ENCODE data around the gene FNDC3B.
A peak's percentile ranks its signal among the peaks of the same experiment; 100 is the strongest.

The FNDC3B gene

DNA sequence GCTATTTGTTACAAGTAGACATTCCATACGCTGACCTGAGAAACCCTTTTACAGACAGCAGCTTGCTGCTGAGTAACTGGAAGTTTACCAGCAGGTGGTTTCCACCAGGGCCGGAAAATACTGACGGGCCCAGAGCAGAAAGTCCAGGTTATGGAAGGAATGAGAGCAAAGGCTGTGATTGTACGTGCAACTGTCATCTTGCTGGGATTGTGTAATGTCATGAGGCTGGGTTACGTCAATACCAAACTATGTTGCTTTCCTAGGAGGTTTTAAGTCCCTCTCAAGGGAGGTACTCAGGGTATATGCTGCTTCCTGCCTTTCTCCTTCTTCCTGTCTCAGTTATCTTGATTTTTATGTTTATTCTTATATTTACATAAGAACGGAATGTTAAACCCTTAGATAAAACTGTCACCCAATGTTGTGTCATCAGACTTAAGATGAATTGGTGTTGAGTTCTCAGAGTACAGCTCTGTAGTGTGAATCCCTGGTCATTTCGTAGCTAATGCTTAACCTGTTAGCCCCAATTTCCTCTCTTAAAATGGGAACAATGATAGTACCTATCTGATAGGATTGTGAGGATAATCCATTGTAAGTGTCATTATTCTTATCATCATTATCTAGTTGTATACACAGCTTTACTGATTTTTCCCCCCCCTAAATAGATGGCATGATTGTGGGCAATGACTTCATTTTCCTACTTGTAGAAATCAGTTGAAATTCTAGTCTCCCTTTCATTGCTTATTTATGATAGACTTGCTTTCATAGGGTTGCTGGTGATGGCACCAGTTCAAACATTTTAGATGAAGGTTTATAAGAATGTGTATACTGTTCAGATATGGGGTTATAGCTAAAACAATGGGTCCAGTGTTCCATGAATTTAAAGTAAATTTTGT, 101.4 kb downstream of the FNDC3B start (continued):
- TF ChIP-seq, protein P1, sequence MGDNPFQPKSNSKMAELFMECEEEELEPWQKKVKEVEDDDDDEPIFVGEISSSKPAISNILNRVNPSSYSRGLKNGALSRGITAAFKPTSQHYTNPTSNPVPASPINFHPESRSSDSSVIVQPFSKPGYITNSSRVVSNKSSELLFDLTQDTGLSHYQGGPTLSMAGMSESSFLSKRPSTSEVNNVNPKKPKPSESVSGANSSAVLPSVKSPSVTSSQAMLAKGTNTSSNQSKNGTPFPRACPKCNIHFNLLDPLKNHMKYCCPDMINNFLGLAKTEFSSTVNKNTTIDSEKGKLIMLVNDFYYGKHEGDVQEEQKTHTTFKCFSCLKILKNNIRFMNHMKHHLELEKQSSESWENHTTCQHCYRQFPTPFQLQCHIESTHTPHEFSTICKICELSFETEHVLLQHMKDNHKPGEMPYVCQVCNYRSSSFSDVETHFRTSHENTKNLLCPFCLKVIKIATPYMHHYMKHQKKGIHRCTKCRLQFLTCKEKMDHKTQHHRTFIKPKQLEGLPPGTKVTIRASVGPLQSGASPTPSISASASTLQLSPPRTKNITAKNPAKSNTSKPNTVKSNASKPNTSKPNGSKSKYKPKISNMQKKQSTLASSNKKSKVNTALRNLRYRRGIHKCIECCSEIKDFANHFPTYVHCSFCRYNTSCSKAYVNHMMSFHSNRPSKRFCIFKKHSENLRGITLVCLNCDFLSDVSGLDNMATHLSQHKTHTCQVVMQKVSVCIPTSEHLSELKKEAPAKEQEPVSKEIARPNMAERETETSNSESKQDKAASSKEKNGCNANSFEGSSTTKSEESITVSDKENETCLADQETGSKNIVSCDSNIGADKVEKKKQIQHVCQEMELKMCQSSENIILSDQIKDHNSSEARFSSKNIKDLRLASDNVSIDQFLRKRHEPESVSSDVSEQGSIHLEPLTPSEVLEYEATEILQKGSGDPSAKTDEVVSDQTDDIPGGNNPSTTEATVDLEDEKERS (tag by site-specific recombination; IDR thresholded peaks at IDR 0.05) = no peak
- TF ChIP-seq, protein P2, sequence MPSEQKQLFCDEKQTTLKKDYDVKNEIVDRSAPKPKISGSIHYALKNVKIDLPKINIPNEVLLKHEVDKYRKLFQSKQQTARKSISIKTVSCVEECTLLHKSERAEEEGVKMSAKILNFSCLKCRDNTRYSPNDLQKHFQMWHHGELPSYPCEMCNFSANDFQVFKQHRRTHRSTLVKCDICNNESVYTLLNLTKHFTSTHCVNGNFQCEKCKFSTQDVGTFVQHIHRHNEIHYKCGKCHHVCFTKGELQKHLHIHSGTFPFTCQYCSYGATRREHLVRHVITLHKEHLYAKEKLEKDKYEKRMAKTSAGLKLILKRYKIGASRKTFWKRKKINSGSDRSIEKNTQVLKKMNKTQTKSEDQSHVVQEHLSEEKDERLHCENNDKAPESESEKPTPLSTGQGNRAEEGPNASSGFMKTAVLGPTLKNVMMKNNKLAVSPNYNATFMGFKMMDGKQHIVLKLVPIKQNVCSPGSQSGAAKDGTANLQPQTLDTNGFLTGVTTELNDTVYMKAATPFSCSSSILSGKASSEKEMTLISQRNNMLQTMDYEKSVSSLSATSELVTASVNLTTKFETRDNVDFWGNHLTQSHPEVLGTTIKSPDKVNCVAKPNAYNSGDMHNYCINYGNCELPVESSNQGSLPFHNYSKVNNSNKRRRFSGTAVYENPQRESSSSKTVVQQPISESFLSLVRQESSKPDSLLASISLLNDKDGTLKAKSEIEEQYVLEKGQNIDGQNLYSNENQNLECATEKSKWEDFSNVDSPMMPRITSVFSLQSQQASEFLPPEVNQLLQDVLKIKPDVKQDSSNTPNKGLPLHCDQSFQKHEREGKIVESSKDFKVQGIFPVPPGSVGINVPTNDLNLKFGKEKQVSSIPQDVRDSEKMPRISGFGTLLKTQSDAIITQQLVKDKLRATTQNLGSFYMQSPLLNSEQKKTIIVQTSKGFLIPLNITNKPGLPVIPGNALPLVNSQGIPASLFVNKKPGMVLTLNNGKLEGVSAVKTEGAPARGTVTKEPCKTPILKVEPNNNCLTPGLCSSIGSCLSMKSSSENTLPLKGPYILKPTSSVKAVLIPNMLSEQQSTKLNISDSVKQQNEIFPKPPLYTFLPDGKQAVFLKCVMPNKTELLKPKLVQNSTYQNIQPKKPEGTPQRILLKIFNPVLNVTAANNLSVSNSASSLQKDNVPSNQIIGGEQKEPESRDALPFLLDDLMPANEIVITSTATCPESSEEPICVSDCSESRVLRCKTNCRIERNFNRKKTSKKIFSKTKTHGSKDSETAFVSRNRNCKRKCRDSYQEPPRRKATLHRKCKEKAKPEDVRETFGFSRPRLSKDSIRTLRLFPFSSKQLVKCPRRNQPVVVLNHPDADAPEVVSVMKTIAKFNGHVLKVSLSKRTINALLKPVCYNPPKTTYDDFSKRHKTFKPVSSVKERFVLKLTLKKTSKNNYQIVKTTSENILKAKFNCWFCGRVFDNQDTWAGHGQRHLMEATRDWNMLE (tag by site-specific recombination; conservative IDR thresholded peaks at IDR 0.05; ENCODE audit: low read depth) = 0 out of 2 replicates have a peak, but pooled peaks have one; percentile 36
- TF ChIP-seq ZNF677 (tag by site-specific recombination; IDR thresholded peaks at IDR 0.05) = no peak
- TF ChIP-seq HOXC10 (CRISPR knock-in tag; IDR thresholded peaks at IDR 0.05) = no peak
- TF ChIP-seq ZNF585B (tag by site-specific recombination; IDR thresholded peaks at IDR 0.05) = no peak
- peak; percentile 79; the same call in 1 of the 2 replicates for TF ChIP-seq TRIM28 (IDR thresholded peaks at IDR 0.05; ENCODE audit: borderline replicate concordance, low read length)
- no peak for TF ChIP-seq MZF1 (tag by site-specific recombination; IDR thresholded peaks at IDR 0.05; ENCODE audit: borderline replicate concordance)
- TF ChIP-seq ZNF19 (tag by site-specific recombination; IDR thresholded peaks at IDR 0.05; ENCODE audit: low read depth) = no peak
- no peak for TF ChIP-seq ZNF792 (tag by site-specific recombination; IDR thresholded peaks at IDR 0.05)
- peak; percentile 74 for TF ChIP-seq ZNF394 (tag by site-specific recombination; IDR thresholded peaks at IDR 0.05; ENCODE audit: borderline replicate concordance)
- no peak for TF ChIP-seq ZNF416 (tag by site-specific recombination; IDR thresholded peaks at IDR 0.05)
- no peak for TF ChIP-seq ZNF777 (tag by site-specific recombination; IDR thresholded peaks at IDR 0.05; ENCODE audit: borderline replicate concordance)
- TF ChIP-seq ZNF121 (tag by site-specific recombination; IDR thresholded peaks at IDR 0.05) = no peak
- no peak for TF ChIP-seq ZNF521 (tag by site-specific recombination; IDR thresholded peaks at IDR 0.05)
- TF ChIP-seq ZNF266 (tag by site-specific recombination; IDR thresholded peaks at IDR 0.05; ENCODE audit: low read depth) = no peak
- TF ChIP-seq, protein P3, sequence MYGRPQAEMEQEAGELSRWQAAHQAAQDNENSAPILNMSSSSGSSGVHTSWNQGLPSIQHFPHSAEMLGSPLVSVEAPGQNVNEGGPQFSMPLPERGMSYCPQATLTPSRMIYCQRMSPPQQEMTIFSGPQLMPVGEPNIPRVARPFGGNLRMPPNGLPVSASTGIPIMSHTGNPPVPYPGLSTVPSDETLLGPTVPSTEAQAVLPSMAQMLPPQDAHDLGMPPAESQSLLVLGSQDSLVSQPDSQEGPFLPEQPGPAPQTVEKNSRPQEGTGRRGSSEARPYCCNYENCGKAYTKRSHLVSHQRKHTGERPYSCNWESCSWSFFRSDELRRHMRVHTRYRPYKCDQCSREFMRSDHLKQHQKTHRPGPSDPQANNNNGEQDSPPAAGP (tag by site-specific recombination; IDR thresholded peaks at IDR 0.05) = peak; percentile 94
- TF ChIP-seq BCL6B (tag by site-specific recombination; IDR thresholded peaks at IDR 0.05) = no peak
- no peak for TF ChIP-seq ZNF76 (tag by site-specific recombination; IDR thresholded peaks at IDR 0.05; ENCODE audit: borderline replicate concordance, low read depth)
- TF ChIP-seq RBAK (tag by site-specific recombination; IDR thresholded peaks at IDR 0.05) = no peak
- TF ChIP-seq SP7 (tag by site-specific recombination; IDR thresholded peaks at IDR 0.05) = peak; percentile 95
- no peak for TF ChIP-seq ZNF211 (tag by site-specific recombination; IDR thresholded peaks at IDR 0.05; ENCODE audit: low read depth)
- no peak for TF ChIP-seq AEBP2 (tag by site-specific recombination; IDR thresholded peaks at IDR 0.05; ENCODE audit: borderline replicate concordance)
- TF ChIP-seq, protein P4, sequence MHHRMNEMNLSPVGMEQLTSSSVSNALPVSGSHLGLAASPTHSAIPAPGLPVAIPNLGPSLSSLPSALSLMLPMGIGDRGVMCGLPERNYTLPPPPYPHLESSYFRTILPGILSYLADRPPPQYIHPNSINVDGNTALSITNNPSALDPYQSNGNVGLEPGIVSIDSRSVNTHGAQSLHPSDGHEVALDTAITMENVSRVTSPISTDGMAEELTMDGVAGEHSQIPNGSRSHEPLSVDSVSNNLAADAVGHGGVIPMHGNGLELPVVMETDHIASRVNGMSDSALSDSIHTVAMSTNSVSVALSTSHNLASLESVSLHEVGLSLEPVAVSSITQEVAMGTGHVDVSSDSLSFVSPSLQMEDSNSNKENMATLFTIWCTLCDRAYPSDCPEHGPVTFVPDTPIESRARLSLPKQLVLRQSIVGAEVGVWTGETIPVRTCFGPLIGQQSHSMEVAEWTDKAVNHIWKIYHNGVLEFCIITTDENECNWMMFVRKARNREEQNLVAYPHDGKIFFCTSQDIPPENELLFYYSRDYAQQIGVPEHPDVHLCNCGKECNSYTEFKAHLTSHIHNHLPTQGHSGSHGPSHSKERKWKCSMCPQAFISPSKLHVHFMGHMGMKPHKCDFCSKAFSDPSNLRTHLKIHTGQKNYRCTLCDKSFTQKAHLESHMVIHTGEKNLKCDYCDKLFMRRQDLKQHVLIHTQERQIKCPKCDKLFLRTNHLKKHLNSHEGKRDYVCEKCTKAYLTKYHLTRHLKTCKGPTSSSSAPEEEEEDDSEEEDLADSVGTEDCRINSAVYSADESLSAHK (tag by site-specific recombination; IDR thresholded peaks at IDR 0.05) = peak; percentile 92
- TF ChIP-seq ZNF621 (tag by site-specific recombination; IDR thresholded peaks at IDR 0.05) = no peak
